Measurements from ENCODE around the gene EIF2AK3.
"Not testable (repeated sequence)": the region's sequence is repeated elsewhere in the genome, so short reads cannot be mapped to it uniquely, and the experiment has no call there.

EIF2AK3 gene

GRCh38 chr2:88632569-88632968, 5.3 kb upstream of the EIF2AK3 start:
- DNase-seq, result no peak

DNA sequence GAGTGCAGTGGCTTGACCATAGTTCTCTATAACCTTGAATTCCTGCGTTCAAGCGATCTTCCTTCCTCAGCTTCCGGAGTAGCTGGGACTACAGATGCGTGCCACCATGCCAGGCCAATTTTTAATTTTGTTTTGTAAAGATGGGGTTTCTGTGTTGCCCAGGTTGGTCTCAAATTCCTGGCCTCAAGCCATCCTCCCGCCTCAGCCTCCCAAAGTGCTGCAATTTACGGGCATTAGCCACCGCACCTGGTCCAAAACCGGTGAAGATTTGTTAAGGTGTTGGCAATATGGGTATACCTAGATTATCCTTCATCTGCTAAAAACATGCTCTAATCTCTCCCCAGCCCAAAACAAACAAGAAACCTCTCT, 1.3 kb upstream of the EIF2AK3 start:
- TF ChIP-seq CTCF (IDR thresholded peaks at IDR 0.05; ENCODE audit: low read depth, low read length), result no peak
- no peaks in the 10 kb centered on the region for H3K9me3 ChIP-seq (ENCODE audit: severe bottlenecking)
- peak overlapping the region; percentile 75 for H3K4me3 ChIP-seq (ENCODE audit: low read depth, low read length)
- no peaks in the 10 kb centered on the region for H3K27me3 ChIP-seq (ENCODE audit: insufficient read depth, low read depth, severe bottlenecking)
- H3K36me3 ChIP-seq, result no peaks in the 10 kb centered on the region
- no peak for DNase-seq
- H3K27ac ChIP-seq, result peak overlapping the region; percentile 86; the same call in 1 of the 2 replicates

More at GRCh38 chr2:88632569-88632968, 5.3 kb upstream of the EIF2AK3 start:
- H3K27me3 ChIP-seq (ENCODE audit: insufficient read depth, low read depth, severe bottlenecking), result no peaks in the 10 kb centered on the region
- no peaks in the 10 kb centered on the region for H3K36me3 ChIP-seq
- no peaks in the 10 kb centered on the region for H3K9me3 ChIP-seq (ENCODE audit: severe bottlenecking)
- H3K27ac ChIP-seq, result no peak overlapping the region
- H3K4me3 ChIP-seq (ENCODE audit: low read depth, low read length), result no peak overlapping the region
- TF ChIP-seq CTCF (IDR thresholded peaks at IDR 0.05; ENCODE audit: low read depth, low read length), result no peak

- DNase-seq, result peak; percentile 90
- no peaks in the 10 kb centered on the region for H3K9me3 ChIP-seq (ENCODE audit: severe bottlenecking)
- H3K27me3 ChIP-seq (ENCODE audit: insufficient read depth, low read depth, severe bottlenecking), result no peaks in the 10 kb centered on the region
- H3K36me3 ChIP-seq, result no peaks in the 10 kb centered on the region
- peak overlapping the region; percentile 75 for H3K4me3 ChIP-seq (ENCODE audit: low read depth, low read length)
- TF ChIP-seq CTCF (IDR thresholded peaks at IDR 0.05; ENCODE audit: low read depth, low read length), result no peak
- H3K27ac ChIP-seq, result peak overlapping the region; percentile 86
Observed at GRCh38 chr2:88627856-88628570, 749 bp upstream of the EIF2AK3 start.

GRCh38 chr2:88626171-88627054, 851 bp downstream of the EIF2AK3 start:
- H3K36me3 ChIP-seq, result no peaks in the 10 kb centered on the region
- H3K9me3 ChIP-seq (ENCODE audit: severe bottlenecking), result no peaks in the 10 kb centered on the region
- H3K27ac ChIP-seq, result peak overlapping the region; percentile 74
- no peak for TF ChIP-seq CTCF (IDR thresholded peaks at IDR 0.05; ENCODE audit: low read depth, low read length)
- no peaks in the 10 kb centered on the region for H3K27me3 ChIP-seq (ENCODE audit: insufficient read depth, low read depth, severe bottlenecking)
- peak overlapping the region; percentile 74 for H3K4me3 ChIP-seq (ENCODE audit: low read depth, low read length)
- peak; percentile 16 for DNase-seq

GRCh38 chr2:88624477-88624876, 2.8 kb downstream of the EIF2AK3 start:
- H3K27me3 ChIP-seq (ENCODE audit: insufficient read depth, low read depth, severe bottlenecking), result no peaks in the 10 kb centered on the region
- no peak for TF ChIP-seq CTCF (IDR thresholded peaks at IDR 0.05; ENCODE audit: low read depth, low read length)
- no peak overlapping the region for H3K4me3 ChIP-seq (ENCODE audit: low read depth, low read length)
- no peak for DNase-seq
- no peaks in the 10 kb centered on the region for H3K36me3 ChIP-seq
- no peak overlapping the region for H3K27ac ChIP-seq
- H3K9me3 ChIP-seq (ENCODE audit: severe bottlenecking), result no peaks in the 10 kb centered on the region

GRCh38 chr2:88623831-88624465, 3.3 kb downstream of the EIF2AK3 start:
- DNase-seq; H3K9me3 ChIP-seq (ENCODE audit: severe bottlenecking); H3K4me3 ChIP-seq (ENCODE audit: low read depth, low read length); H3K36me3 ChIP-seq; H3K27ac ChIP-seq; H3K27me3 ChIP-seq (ENCODE audit: insufficient read depth, low read depth, severe bottlenecking): not testable (repeated sequence)

All from WERI-Rb-1 (cell line).